KMS-11 (cell line): ENCODE measurements around the gene REPS2.

ENCODE experiments used
- H2AFZ ChIP-seq: fragments of 200-600 bp; sonication (generic); 2 replicates; pipeline ENCODE4 v1.6.1; 2016; ENCODE audit warnings: antibody characterized with exemption, mixed run types, low read depth
- H3K27ac ChIP-seq: fragments of 200-600 bp; sonication (generic); 2 replicates; pipeline ENCODE4 v1.6.1; 2016; ENCODE audit warnings: mild to moderate bottlenecking, mixed run types
- H3K27me3 ChIP-seq: fragments of 200-600 bp; sonication (generic); 2 replicates; pipeline ENCODE4 v1.6.1; 2017; ENCODE audit warnings: mild to moderate bottlenecking, low read depth, mixed run types, moderate library complexity; ENCODE audit not compliant: insufficient read depth
- H3K36me3 ChIP-seq: fragments of 200-600 bp; sonication (generic); 2 replicates; pipeline ENCODE4 v1.6.1; 2017; ENCODE audit warnings: mild to moderate bottlenecking, mixed run types; ENCODE audit not compliant: insufficient read depth
- H3K4me1 ChIP-seq: fragments of 200-600 bp; sonication (generic); 2 replicates; pipeline ENCODE4 v1.6.1; 2016; ENCODE audit warnings: mild to moderate bottlenecking, low read depth, mixed run types; ENCODE audit not compliant: poor library complexity, severe bottlenecking
- H3K4me2 ChIP-seq: fragments of 200-600 bp; sonication (generic); 2 replicates; pipeline ENCODE4 v1.7.0; 2016; ENCODE audit warnings: mild to moderate bottlenecking, mixed run types
- H3K4me3 ChIP-seq: fragments of 200-600 bp; sonication (generic); IDR thresholded peaks from 2 replicates; pipeline ENCODE4 v1.6.1; 2017; ENCODE audit warnings: low read depth, low read length, mixed read lengths; ENCODE audit not compliant: insufficient read depth
- H3K79me2 ChIP-seq: fragments of 200-600 bp; sonication (generic); 2 replicates; pipeline ENCODE4 v1.6.1; 2016; ENCODE audit warnings: low read depth, mixed run types; ENCODE audit not compliant: insufficient read depth
- H3K9ac ChIP-seq: fragments of 200-600 bp; sonication (generic); 2 replicates; pipeline ENCODE4 v1.6.1; 2016; ENCODE audit warnings: mild to moderate bottlenecking, mixed run types
- H4K20me1 ChIP-seq: fragments of 200-600 bp; sonication (generic); 2 replicates; pipeline ENCODE4 v1.6.1; 2016; ENCODE audit warnings: mild to moderate bottlenecking, mixed run types; ENCODE audit not compliant: insufficient read depth
- CTCF ChIP-seq: fragments of 200-600 bp; sonication (generic); conservative IDR thresholded peaks from 2 replicates; pipeline ENCODE4 v1.6.1; 2017; ENCODE audit warnings: low read depth, mild to moderate bottlenecking, antibody characterized with exemption, low read length, moderate library complexity, mixed read lengths

REPS2 gene

GRCh38 chrX:17056868-17057608, 110.6 kb downstream of the REPS2 start:
- H3K27me3 ChIP-seq = no peaks in the 10 kb centered on the region
- no peaks in the 10 kb centered on the region for H3K79me2 ChIP-seq
- H3K36me3 ChIP-seq = no peaks in the 10 kb centered on the region
- no peak for TF ChIP-seq CTCF
- no peak overlapping the region for H2AFZ ChIP-seq
- no peak overlapping the region for H3K4me2 ChIP-seq
- no peak overlapping the region for H3K9ac ChIP-seq
- no peaks in the 10 kb centered on the region for H4K20me1 ChIP-seq
- H3K4me1 ChIP-seq = peaks cover 8% of the 10 kb centered on the region
- no peak overlapping the region for H3K27ac ChIP-seq
- H3K4me3 ChIP-seq = no peak overlapping the region

- H3K4me1 ChIP-seq = peaks cover 22% of the 10 kb centered on the region
- no peak overlapping the region for H3K4me3 ChIP-seq
- H2AFZ ChIP-seq = no peak overlapping the region
- no peaks in the 10 kb centered on the region for H3K79me2 ChIP-seq
- no peaks in the 10 kb centered on the region for H3K27me3 ChIP-seq
- peak overlapping the region; percentile 60 for H3K4me2 ChIP-seq
- no peak for TF ChIP-seq CTCF
- H3K9ac ChIP-seq = no peak overlapping the region
- H3K36me3 ChIP-seq = no peaks in the 10 kb centered on the region
- H3K27ac ChIP-seq = no peak overlapping the region
- H4K20me1 ChIP-seq = no peaks in the 10 kb centered on the region
These were observed 115.6 kb downstream of the REPS2 start for GRCh38 chrX:17062065-17062464.

GRCh38 chrX:17065100-17065499, 118.6 kb downstream of the REPS2 start:
- Histone ChIP-seq H4K20me1 (no peaks in the 10 kb centered on the region), H2AFZ (no peak overlapping the region), H3K4me2 (no peak overlapping the region), H3K4me3 (no peak overlapping the region), H3K27ac (no peak overlapping the region), H3K9ac (no peak overlapping the region), H3K27me3 (no peaks in the 10 kb centered on the region), H3K36me3 (no peaks in the 10 kb centered on the region), H3K4me1 (peaks cover 22% of the 10 kb centered on the region), H3K79me2 (no peaks in the 10 kb centered on the region)
- TF ChIP-seq CTCF = no peak

GRCh38 chrX:17067534-17067933, 121.1 kb downstream of the REPS2 start:
- Histone ChIP-seq H3K27ac (no peak overlapping the region), H2AFZ (no peak overlapping the region), H4K20me1 (no peaks in the 10 kb centered on the region), H3K27me3 (no peaks in the 10 kb centered on the region), H3K9ac (no peak overlapping the region), H3K36me3 (no peaks in the 10 kb centered on the region), H3K79me2 (no peaks in the 10 kb centered on the region), H3K4me2 (no peak overlapping the region), H3K4me3 (no peak overlapping the region), H3K4me1 (peaks cover 8% of the 10 kb centered on the region)
- no peak for TF ChIP-seq CTCF
